Uterus (tissue), 4 donors: ENCODE measurements around the gene EIF3L. TPM values are rescaled to one million over a fixed set of nuclear protein-coding genes. Genes with fewer than 3 reads are reported as not detected.

Experiments used
- DNase-seq, 2 donors: peaks; one replicate each; pipeline ENCODE4 v3.0.0-alpha.2; 2019 to 2020
- H3K27ac ChIP-seq, 2 donors: fragments of 200-600 bp; sonication (generic); 1 replicate in 1 of 2; 2 replicates in 1 of 2; pipeline ENCODE4 v1.5.1; 2016 to 2018
- H3K27me3 ChIP-seq, 2 donors: fragments of 200-600 bp; sonication (generic); one replicate each; pipeline ENCODE4 v1.5.1; 2018 to 2019; ENCODE audit warnings: control low read depth in 1 of 2
- H3K36me3 ChIP-seq, 2 donors: fragments of 200-600 bp; sonication (generic); one replicate each; pipeline ENCODE4 v1.5.1; 2019; ENCODE audit warnings: control low read depth in 1 of 2
- H3K4me1 ChIP-seq, 2 donors: fragments of 200-600 bp; sonication (generic); one replicate each; pipeline ENCODE4 v1.5.1; 2018 to 2019; ENCODE audit warnings: control low read depth in 1 of 2
- H3K4me3 ChIP-seq, 2 donors: fragments of 200-600 bp; sonication (generic); 1 replicate in 1 of 2; 2 replicates in 1 of 2; pipeline ENCODE4 v1.5.1; 2018 to 2019; ENCODE audit warnings: mild to moderate bottlenecking in 1 of 2
- H3K9me3 ChIP-seq, 2 donors: fragments of 200-600 bp; sonication (generic); one replicate each; pipeline ENCODE4 v1.5.1; 2019; ENCODE audit warnings: control low read depth in 1 of 2
- POLR2A ChIP-seq, 2 donors: fragments of 450-650 bp; IDR thresholded peaks; one replicate each; pipeline ENCODE4 v1.6.1; 2016; ENCODE audit warnings: antibody characterized with exemption in 2 of 2, mild to moderate bottlenecking in 1 of 2, moderate library complexity in 1 of 2
- intact Hi-C: fragments of 100-400 bp; cut with DNase I; formaldehyde crosslinking; loops from one replicate; pipeline ENCODE4 v1.15.1; 2023; ENCODE audit warnings: low total_unique reads
- total RNA-seq, 4 donors: library from RNA; depleted of rRNA in 3 of 4; stranded (reverse); fragments of >200 nt in 3 of 4; gene quantifications; one replicate each; pipeline versions ENCODE4 v1.1.0 to v1.2.4, GENCODE V29; 2014 to 2023
- TF ChIP-seq, protein P1 (sequence below), 4 experiments: fragments of 200-600 bp in 2 of 4; fragments of 450-650 bp in 2 of 4; sonication (generic) in 2 of 4; IDR thresholded peaks; one replicate each; pipeline ENCODE4 v1.5.1; 2016 to 2019; ENCODE audit warnings: antibody characterized with exemption in 4 of 4, mild to moderate bottlenecking in 2 of 4, moderate library complexity in 1 of 4
- donor health status: DM: yes; HTN: yes; CAD: no.

The EIF3L gene
- total RNA-seq, 4 donors from 2014 or later = 290 to 559 (median 413) TPM

DNA sequence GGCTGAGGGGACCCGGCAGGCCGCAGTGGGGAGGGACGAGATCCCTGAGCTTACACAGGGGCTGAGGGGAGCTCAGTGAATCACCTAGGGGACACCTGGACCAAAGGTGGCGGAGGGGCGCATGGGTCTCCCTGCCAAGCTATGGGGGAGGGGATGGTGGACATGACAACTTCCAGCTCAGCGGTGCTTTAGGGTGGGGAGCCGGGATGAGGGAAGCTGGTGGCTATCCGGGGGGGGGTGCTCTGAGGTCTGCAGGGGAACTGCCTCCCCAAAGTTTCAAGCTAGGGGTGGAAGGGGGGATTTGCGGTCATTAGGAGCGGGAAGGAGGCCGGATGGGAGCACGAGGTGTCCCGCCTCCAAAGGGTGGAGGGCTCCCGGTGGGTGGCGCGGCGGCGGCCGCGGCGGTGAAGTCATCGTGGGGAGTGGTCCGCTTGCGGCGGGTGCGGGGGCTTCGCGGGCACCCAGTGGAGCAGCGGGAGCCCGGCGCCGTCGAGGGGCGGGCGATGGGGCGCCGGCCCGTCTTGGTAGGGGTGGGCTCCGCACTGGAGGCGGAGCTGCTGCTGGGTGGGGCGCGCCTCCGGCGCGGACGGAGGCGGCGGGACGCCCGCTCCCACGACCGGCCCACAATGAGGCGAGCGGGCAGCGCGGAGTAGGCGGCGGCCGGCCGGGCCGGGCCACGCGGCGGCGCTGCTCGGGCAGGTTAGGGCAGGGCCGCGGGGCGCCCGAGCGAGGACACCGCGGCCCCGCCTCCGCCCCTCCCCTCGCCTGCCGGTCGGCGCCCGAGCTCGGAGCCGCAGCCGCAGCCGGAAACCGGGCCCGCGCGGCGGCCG is 56.5 kb downstream of the EIF3L start, which contains the start of gene MICALL1:
Gene MICALL1, plus strand, starts transcription at position 764 of the 830 bp plus-strand sequence. CDS start 126 bp downstream, outside the sequence.
- peak within 1 kb of the TSS; percentile 50 to 76 for H3K4me3 ChIP-seq
- intact Hi-C loops = no loop called here
- TF ChIP-seq, protein P1, sequence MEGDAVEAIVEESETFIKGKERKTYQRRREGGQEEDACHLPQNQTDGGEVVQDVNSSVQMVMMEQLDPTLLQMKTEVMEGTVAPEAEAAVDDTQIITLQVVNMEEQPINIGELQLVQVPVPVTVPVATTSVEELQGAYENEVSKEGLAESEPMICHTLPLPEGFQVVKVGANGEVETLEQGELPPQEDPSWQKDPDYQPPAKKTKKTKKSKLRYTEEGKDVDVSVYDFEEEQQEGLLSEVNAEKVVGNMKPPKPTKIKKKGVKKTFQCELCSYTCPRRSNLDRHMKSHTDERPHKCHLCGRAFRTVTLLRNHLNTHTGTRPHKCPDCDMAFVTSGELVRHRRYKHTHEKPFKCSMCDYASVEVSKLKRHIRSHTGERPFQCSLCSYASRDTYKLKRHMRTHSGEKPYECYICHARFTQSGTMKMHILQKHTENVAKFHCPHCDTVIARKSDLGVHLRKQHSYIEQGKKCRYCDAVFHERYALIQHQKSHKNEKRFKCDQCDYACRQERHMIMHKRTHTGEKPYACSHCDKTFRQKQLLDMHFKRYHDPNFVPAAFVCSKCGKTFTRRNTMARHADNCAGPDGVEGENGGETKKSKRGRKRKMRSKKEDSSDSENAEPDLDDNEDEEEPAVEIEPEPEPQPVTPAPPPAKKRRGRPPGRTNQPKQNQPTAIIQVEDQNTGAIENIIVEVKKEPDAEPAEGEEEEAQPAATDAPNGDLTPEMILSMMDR (IDR thresholded peaks at IDR 0.05) = peak in 3 of 4 experiments; percentile 46 to 68 (median 62)
- TF ChIP-seq POLR2A (IDR thresholded peaks at IDR 0.05) = peak in 1 of 2 donors; percentile 82
- no peaks in the 10 kb centered on the region for H3K36me3 ChIP-seq
- no peaks in the 10 kb centered on the region for H3K9me3 ChIP-seq
- peak within 1 kb of the TSS; percentile 94 to 98 for H3K27ac ChIP-seq
- no peaks in the 10 kb centered on the region for H3K27me3 ChIP-seq
- H3K4me1 ChIP-seq = peaks cover 0 to 8% of the 10 kb centered on the region in 2 donors
- peak; percentile 73 to 81 for DNase-seq

DNA sequence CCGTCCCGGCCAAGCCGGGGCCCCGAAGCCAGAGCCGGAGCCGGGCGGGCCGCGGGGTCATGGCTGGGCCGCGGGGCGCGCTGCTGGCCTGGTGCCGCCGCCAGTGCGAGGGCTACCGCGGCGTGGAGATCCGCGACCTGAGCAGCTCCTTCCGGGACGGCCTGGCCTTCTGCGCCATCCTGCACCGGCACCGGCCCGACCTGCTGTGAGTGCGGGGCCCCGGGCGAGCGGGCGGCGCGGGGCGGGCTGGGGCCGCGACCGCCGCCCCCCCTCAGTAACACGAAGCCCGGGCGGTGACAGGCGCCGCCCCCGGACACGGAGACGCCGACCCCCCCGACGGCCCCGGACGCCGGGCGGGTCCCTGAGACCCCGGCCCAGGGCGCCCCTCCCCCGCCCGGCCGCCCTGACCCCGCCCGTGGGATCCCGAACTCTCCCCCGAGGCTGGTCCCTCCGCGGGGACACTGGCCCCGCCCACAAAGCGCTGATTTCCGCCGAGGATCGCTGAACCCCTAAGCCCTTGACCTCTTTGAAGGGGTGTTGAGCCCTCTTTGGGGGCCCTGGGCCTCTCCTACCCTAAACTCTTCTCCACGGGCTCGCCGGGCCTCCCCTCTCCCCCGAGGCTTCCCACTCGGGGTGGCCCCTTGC is 57.3 kb downstream of the EIF3L start:
- peak; percentile 39 to 55 for DNase-seq
- intact Hi-C loops = no loop called here
- no peaks in the 10 kb centered on the region for H3K9me3 ChIP-seq
- no peaks in the 10 kb centered on the region for H3K36me3 ChIP-seq
- TF ChIP-seq POLR2A (IDR thresholded peaks at IDR 0.05) = no peak
- TF ChIP-seq, protein P1 (IDR thresholded peaks at IDR 0.05) = no peak
- H3K27ac ChIP-seq = peak overlapping the region; percentile 94 to 96
- peaks cover 0 to 14% of the 10 kb centered on the region in 2 donors for H3K4me1 ChIP-seq
- H3K4me3 ChIP-seq = peak overlapping the region; percentile 50 to 76
- no peaks in the 10 kb centered on the region for H3K27me3 ChIP-seq

DNA sequence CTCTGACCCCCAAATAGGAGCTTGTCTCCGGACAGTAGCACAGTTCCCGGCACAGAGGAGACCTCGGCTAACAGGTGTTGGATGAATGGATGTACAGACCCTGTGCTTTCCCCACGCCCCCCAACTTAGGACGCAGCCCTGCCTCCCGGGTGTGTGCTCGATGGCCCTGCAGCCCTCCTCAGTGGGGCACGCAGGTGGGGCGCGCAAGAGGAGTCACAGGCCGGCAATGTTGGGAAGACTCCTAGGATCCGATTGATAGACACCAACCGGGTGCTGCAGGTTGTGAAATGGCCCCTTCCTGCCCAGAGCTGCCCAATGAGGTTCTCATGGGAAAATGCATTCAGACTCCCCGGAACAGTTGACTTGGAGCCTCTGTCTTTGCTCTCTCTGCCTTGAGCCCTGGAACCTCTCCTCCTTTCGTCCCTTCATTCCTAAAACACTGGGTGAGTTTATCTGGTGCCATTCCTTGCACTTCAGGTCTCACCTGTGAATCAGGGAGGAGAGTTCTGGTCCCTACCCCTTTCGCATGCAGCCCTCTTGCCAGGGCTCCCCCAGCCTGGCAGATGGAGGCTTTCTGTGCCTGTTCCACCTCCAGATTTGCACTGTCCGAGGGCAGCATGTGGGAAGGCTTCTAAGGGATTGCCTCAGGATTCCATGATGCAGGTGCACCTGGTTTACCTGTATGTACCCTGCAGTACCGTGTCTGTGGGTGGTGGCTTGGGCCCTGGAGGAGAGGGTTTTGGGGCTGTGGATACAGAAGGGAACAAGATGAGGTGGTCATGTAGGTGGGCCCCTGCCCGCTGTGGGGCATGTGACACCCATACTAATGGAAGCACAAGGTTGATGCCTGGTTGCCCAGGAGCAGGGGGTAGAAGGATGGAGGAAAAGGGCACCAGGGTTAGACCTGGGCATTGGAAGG is 58.1 kb downstream of the EIF3L start:
- peak overlapping the region; percentile 94 to 96 for H3K27ac ChIP-seq
- H3K4me3 ChIP-seq = peak overlapping the region; percentile 50 to 76
- H3K4me1 ChIP-seq = peaks cover 0 to 17% of the 10 kb centered on the region in 2 donors
- no peaks in the 10 kb centered on the region for H3K36me3 ChIP-seq
- no peaks in the 10 kb centered on the region for H3K9me3 ChIP-seq
- H3K27me3 ChIP-seq = no peaks in the 10 kb centered on the region
- no peak for TF ChIP-seq POLR2A (IDR thresholded peaks at IDR 0.05)
- TF ChIP-seq, protein P1 (IDR thresholded peaks at IDR 0.05) = no peak
- intact Hi-C loops = no loop called here
- DNase-seq = no peak

DNA sequence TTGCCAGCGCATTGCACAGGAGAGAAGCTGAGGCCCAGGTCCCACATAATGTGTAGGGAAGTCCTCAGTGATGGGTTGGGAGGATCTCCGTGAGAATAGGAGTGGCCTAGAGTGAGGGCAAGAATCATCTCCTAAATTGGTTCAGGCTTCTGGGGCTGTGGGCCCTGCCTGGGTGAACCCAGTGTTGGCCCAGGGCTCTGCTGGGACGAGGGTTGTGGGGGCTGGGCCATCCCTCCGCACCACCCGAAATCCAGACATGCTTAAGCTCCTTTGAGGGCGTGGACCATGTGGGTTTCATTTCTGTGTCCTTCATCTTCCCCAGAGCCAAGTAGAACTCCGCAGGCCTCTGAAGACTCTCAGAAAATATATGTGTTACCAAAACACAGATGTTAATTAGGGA is 60.5 kb downstream of the EIF3L start:
- intact Hi-C loops = no loop called here
- no peaks in the 10 kb centered on the region for H3K36me3 ChIP-seq
- no peaks in the 10 kb centered on the region for H3K27me3 ChIP-seq
- peak overlapping the region; percentile 94 to 96 for H3K27ac ChIP-seq
- H3K9me3 ChIP-seq = no peaks in the 10 kb centered on the region
- peaks cover 0 to 17% of the 10 kb centered on the region in 2 donors for H3K4me1 ChIP-seq
- no peak for TF ChIP-seq POLR2A (IDR thresholded peaks at IDR 0.05)
- TF ChIP-seq, protein P1 (IDR thresholded peaks at IDR 0.05) = no peak
- DNase-seq = no peak
- no peak overlapping the region for H3K4me3 ChIP-seq
